Activated CD8-positive, alpha-beta memory T cell treated with anti-CD3 and anti-CD28 coated beads for 4 hours (primary cell): ENCODE measurements around the gene ATP6V1C2.

Experiments used
- DNase-seq, 2 donors: peaks; one replicate each; pipeline ENCODE4 v3.0.0-alpha.2; 2020; ENCODE audit warnings: low read depth in 2 of 2

The ATP6V1C2 gene

GRCh38 chr2:10721396-10722251 lies at the start of gene ATP6V1C2:
Gene ATP6V1C2, plus strand, starts transcription at chr2:10721630. Its CDS starts 1,220 bp downstream, at chr2:10722850.
- DNase-seq, result no peak

- no peak for DNase-seq
Observed at GRCh38 chr2:10675131-10675530, 46.3 kb upstream of the ATP6V1C2 start.

GRCh38 chr2:10678225-10678624 lies 43.2 kb upstream of the ATP6V1C2 start:
- DNase-seq, result no peak

- DNase-seq, result no peak
Observed at GRCh38 chr2:10680214-10680613, 41.2 kb upstream of the ATP6V1C2 start.

- DNase-seq, result no peak
Observed at GRCh38 chr2:10680957-10681356, 40.5 kb upstream of the ATP6V1C2 start.

- no peak for DNase-seq
Observed at GRCh38 chr2:10686176-10686730, 35.2 kb upstream of the ATP6V1C2 start.

- DNase-seq, result no peak
Observed at GRCh38 chr2:10688921-10689807, 32.3 kb upstream of the ATP6V1C2 start.

GRCh38 chr2:10691521-10691920 lies 29.9 kb upstream of the ATP6V1C2 start:
- DNase-seq, result no peak

GRCh38 chr2:10700078-10700803 lies 21.2 kb upstream of the ATP6V1C2 start:
- no peak for DNase-seq

- DNase-seq, result no peak
Observed at GRCh38 chr2:10704034-10704594, 17.3 kb upstream of the ATP6V1C2 start.

- no peak for DNase-seq
Observed at GRCh38 chr2:10706033-10706432, 15.4 kb upstream of the ATP6V1C2 start.

GRCh38 chr2:10707831-10708230 lies 13.6 kb upstream of the ATP6V1C2 start:
- no peak for DNase-seq

GRCh38 chr2:10709290-10709939 lies 12.0 kb upstream of the ATP6V1C2 start:
- no peak for DNase-seq

GRCh38 chr2:10712185-10712809 lies 9.1 kb upstream of the ATP6V1C2 start:
- no peak for DNase-seq

- DNase-seq, result no peak
Observed at GRCh38 chr2:10716581-10716980, 4.8 kb upstream of the ATP6V1C2 start.

GRCh38 chr2:10717628-10718027 lies 3.8 kb upstream of the ATP6V1C2 start:
- no peak for DNase-seq

- DNase-seq, result no peak
Observed at GRCh38 chr2:10720306-10720705, 1.1 kb upstream of the ATP6V1C2 start.

- no peak for DNase-seq
Observed at GRCh38 chr2:10720947-10721395, 459 bp upstream of the ATP6V1C2 start.

- no peak for DNase-seq
Observed at GRCh38 chr2:10722252-10722825, 909 bp downstream of the ATP6V1C2 start.
